NB4 (cell line): Measurements from ENCODE around the gene RCAN2.

Experiments used
- DNase-seq: peaks from one replicate; pipeline ENCODE4 v3.0.0; 2010; ENCODE audit warnings: low read depth
- H3K4me3 ChIP-seq: one replicate; pipeline ENCODE4 v1.5.1; 2011; ENCODE audit warnings: mild to moderate bottlenecking, low read depth, low read length, moderate library complexity
- CTCF ChIP-seq: IDR thresholded peaks from one replicate; pipeline ENCODE4 v1.5.1; 2012; ENCODE audit warnings: low read depth, low read length
- MAX ChIP-seq: IDR thresholded peaks from 2 replicates; pipeline ENCODE4 v1.6.1; 2011; ENCODE audit warnings: low read depth, low read length
- MYC ChIP-seq: IDR thresholded peaks from 2 replicates; pipeline ENCODE4 v1.6.1; 2011; ENCODE audit warnings: low read depth, low read length
- POLR2A ChIP-seq: IDR thresholded peaks from 2 replicates; pipeline ENCODE4 v1.6.1; 2011; ENCODE audit warnings: mild to moderate bottlenecking; ENCODE audit not compliant: insufficient read length; ENCODE audit errors: extremely low read depth

The RCAN2 gene

GRCh38 chr6:46201702-46202101, 289.5 kb downstream of the RCAN2 start:
- H3K4me3 ChIP-seq, result no peak overlapping the region
- no peak for DNase-seq
- no peak for TF ChIP-seq CTCF
- no peak for TF ChIP-seq MAX
- TF ChIP-seq MYC, result no peak
- TF ChIP-seq POLR2A, result no peak

GRCh38 chr6:46199387-46199786, 291.9 kb downstream of the RCAN2 start:
- DNase-seq, result no peak
- TF ChIP-seq MYC (no peak), CTCF (no peak), POLR2A (no peak), MAX (no peak)
- H3K4me3 ChIP-seq, result no peak overlapping the region

GRCh38 chr6:46191961-46192360, 299.3 kb downstream of the RCAN2 start:
- no peak for TF ChIP-seq MYC
- no peak for TF ChIP-seq POLR2A
- TF ChIP-seq CTCF, result no peak
- TF ChIP-seq MAX, result no peak
- H3K4me3 ChIP-seq, result no peak overlapping the region
- DNase-seq, result no peak

GRCh38 chr6:46190889-46191288, 300.4 kb downstream of the RCAN2 start:
- TF ChIP-seq POLR2A (no peak), MYC (no peak), MAX (no peak), CTCF (no peak)
- no peak overlapping the region for H3K4me3 ChIP-seq
- no peak for DNase-seq

GRCh38 chr6:46189726-46190125, 301.5 kb downstream of the RCAN2 start:
- no peak for DNase-seq
- no peak for TF ChIP-seq MYC
- no peak for TF ChIP-seq POLR2A
- no peak for TF ChIP-seq MAX
- TF ChIP-seq CTCF, result no peak
- no peak overlapping the region for H3K4me3 ChIP-seq

- DNase-seq, result no peak
- no peak overlapping the region for H3K4me3 ChIP-seq
- no peak for TF ChIP-seq CTCF
- TF ChIP-seq MAX, result no peak
- no peak for TF ChIP-seq POLR2A
- TF ChIP-seq MYC, result no peak
These were observed 304.7 kb downstream of the RCAN2 start for GRCh38 chr6:46186583-46186982.
